Activated T-cell treated with anti-CD3 and anti-CD28 coated beads, Interleukin-2, amount 50 U/mL, for 48 hours (primary cell): Measurements from ENCODE around the gene NPTX1.

Source experiments
- DNase-seq, 2 experiments: peaks; one replicate each; pipeline ENCODE4 v3.0.0-alpha.2; 2020

Gene NPTX1

DNA sequence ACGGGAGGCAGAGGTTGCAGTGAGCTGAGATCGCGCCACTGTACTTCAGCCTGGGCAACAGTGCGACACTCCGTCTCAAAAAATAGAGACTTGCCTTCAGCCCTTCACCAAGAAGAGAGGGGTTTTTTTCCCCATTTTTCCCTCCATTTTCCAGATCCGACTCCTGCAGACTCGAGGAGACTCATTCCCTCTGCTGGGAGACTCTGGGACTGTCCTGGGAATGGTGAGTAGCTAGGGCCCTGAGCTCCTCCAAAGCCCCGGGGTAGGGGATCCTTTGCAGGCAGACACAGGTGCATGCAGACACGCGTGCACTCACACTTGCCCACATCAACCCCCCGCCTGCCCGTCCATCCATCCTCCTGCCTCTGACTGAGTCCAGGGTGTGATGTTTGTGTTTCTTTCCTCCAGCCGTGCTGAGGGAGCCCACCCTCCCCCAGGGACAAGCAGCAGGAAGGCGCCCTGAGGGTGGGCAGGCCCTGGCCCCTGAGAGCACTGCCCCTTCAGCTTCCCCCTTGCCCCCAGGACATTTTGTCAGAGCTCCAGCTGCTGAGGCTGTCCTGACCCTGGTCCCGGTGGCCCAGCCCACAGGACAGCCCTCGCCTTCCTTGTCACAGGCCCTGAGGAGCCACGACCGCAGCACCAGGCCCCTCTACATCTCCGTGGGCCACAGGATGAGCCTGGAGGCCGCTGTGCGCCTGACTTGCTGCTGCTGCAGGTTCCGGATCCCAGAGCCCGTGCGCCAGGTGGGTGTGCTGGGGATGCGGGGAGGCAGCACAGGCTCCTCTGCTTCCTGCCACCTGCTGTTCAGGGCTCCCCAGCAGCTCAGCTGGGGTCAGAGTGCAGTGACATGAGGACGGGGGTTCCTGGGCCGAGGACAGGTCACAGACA lies 51.3 kb downstream of the NPTX1 start:
- DNase-seq, result no peak

DNA sequence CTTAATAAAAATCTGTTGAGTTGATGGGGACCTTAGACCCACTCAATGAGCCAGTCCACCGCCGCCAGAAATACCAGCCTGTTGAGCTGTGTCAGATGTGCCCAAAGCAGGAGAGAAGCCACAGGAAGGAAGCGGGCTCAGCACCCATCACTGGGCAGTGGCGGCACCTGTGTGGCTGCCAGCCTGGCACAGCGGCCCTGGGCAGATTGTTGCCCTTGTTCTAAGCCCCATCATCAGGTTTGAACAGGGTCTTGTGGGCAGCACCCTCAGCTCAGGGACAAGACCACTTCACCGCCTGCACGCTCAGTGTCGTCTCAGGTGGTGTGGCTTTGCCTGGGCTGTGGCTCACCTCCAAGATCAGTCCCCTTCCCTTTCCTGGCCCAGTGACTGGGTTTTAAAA lies 52.1 kb downstream of the NPTX1 start:
- DNase-seq, result no peak

- no peak for DNase-seq
These were observed 52.7 kb downstream of the NPTX1 start for GRCh38 chr17:80423536-80424225.

DNA sequence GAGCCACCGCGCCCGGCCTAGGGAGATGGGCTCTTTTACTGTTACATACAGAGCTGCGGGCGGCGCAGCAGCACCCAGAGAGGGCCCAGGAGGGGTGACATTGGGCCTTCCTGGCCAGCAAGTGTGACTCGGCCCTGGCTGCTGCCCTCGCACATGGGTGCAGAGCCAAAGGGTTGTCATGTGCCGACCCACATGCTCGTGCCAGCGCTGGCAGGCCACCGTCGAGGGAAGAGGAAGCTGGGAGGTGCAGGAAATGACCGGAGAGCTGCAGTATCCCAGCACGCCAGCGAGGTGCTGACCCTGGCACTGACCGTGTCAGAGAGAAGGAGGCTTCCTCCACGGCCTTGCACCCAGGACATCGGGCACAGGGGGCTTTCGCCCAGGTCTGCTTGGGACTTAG lies 53.4 kb downstream of the NPTX1 start:
- DNase-seq, result no peak

DNA sequence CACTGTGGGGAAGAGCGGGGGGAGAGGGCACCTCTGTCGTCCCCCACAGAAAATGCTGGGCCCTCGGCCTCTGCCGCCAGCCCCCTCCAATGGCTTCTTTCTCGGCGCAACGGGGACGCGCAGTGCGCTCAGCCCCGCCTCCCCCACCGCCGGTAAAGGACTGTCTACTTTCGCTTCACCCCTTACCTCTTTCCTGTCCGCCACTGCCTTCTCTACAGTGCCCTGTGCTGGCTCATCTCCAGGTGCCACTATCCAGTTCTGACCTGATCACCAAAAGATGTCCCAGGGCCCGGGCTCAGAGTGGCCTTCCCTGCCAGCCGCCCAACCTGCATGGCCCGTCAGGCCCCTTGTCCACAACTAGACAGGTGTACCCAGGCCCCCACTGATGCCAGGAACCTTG lies 54.1 kb downstream of the NPTX1 start:
- DNase-seq, result no peak

GRCh38 chr17:80421381-80422090 lies 54.9 kb downstream of the NPTX1 start:
- DNase-seq, result no peak

DNA sequence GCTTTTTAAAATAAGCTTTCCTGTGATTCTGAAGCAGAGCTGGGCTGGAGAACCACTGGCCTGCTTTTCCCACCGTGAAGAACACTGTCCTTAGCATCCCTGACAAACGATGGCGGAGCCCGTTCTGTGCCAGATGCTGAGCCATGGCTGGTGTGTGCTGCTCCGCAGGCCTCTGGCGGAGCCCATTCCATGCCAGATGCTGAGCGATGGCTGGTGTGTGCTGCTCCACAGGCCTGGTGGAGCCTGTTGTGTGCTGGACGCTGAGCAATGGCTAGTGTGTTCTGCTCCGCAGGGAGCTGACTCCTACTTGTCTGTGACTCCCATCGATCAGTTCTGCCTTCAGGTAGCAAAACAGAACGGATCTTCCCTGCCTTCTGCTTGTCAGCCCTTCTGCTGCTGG lies 57.2 kb downstream of the NPTX1 start:
- DNase-seq, result no peak

- DNase-seq, result no peak
These were observed 57.8 kb downstream of the NPTX1 start for GRCh38 chr17:80418589-80418988.
